ENCODE measurements around the gene RAB1A.

Gene RAB1A

DNA sequence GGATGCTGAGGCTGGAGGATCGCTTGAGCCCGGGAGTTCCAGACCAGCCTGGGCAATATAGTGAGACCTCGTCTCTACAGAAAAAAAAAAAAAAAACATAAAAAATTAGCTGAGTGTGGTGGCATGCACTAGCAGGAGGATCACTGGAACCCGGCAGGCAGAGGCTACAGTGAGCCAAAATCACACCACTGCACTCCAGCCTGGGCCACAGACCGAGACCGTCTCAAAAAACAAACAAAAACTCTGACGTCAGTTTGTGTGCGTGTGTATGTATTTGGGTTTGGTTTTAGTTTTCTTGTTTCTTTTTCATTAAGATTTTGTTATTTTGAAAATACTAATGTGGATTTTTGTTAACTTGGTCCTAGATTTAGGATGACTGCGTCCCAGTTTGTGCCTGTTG, 54.7 kb downstream of the RAB1A start:
- no peak for TF ChIP-seq CTCF (conservative IDR thresholded peaks at IDR 0.05; ENCODE audit: low read depth, low read length)
- DNase-seq (ENCODE audit: low read depth), result no peak
- no peak overlapping the region for H3K4me3 ChIP-seq (ENCODE audit: low read length)

- DNase-seq (ENCODE audit: low read depth), result no peak
- TF ChIP-seq CTCF (conservative IDR thresholded peaks at IDR 0.05; ENCODE audit: low read depth, low read length), result no peak
- H3K4me3 ChIP-seq (ENCODE audit: low read length), result no peak overlapping the region
Measured at GRCh38 chr2:65073879-65074565, 55.9 kb downstream of the RAB1A start.

DNA sequence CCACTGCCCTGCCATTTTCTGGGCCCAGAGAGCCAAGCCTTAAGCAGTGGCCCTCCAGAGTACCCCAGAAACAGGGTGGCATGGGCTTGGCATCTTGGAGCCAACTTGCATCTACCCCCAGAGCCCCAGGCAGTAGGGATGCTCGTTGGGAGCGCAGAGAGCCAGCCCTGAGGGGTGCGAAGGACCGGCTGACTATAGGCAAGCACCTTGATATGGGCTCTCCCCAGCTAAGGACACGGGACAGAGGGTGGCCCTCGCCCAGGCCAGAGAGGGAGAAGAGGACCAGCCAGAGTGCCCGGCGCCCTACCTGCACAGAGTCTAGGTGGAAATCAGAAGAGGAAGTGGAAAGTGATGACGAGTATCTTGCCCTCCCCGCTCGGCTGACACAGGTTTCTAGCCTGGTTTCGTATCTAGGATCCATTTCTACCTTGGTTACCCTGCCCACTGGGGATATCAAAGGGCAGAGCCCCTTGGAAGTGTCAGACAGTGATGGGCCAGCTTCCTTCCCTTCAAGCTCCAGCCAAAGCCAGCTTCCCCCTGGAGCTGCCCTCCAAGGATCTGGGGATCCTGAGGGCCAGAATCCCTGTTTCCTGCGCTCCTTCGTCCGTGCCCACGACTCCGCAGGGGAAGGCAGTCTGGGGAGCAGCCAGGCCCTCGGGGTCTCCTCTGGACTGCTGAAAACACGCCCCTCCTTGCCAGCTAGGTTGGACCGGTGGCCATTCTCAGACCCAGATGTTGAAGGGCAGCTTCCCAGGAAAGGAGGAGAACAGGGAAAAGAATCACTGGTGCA, 57.5 kb downstream of the RAB1A start:
- H3K4me3 ChIP-seq (ENCODE audit: low read length), result no peak overlapping the region
- DNase-seq (ENCODE audit: low read depth), result no peak
- TF ChIP-seq CTCF (conservative IDR thresholded peaks at IDR 0.05; ENCODE audit: low read depth, low read length), result no peak

- H3K4me3 ChIP-seq (ENCODE audit: low read length), result no peak overlapping the region
- peak; percentile 47 for TF ChIP-seq CTCF (conservative IDR thresholded peaks at IDR 0.05; ENCODE audit: low read depth, low read length)
- no peak for DNase-seq (ENCODE audit: low read depth)
Measured at GRCh38 chr2:65071499-65072180, 58.3 kb downstream of the RAB1A start.

DNA sequence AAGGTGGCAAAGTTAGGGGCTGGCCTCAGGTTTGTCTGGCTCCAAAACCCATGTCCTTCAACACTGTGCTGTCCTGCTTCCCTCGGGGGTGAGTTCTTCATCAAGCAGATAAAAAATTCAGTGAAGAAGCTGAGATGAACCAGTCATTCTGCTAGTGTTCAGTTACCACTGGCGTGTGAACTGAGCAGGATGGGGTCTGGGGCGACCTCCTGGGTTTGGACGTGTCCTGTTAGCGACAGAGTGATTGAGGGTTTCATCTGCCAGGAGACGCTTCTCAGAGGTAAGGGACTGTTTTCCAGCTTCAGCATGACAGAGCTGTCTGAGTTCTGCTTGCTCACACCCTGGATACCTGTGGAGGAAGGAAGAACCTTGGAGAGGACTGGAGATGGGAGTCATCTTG, 59.0 kb downstream of the RAB1A start:
- no peak for DNase-seq (ENCODE audit: low read depth)
- TF ChIP-seq CTCF (conservative IDR thresholded peaks at IDR 0.05; ENCODE audit: low read depth, low read length), result no peak
- no peak overlapping the region for H3K4me3 ChIP-seq (ENCODE audit: low read length)

- peak; percentile 49 for TF ChIP-seq CTCF (conservative IDR thresholded peaks at IDR 0.05; ENCODE audit: low read depth, low read length)
- no peak overlapping the region for H3K4me3 ChIP-seq (ENCODE audit: low read length)
- peak; percentile 60 for DNase-seq (ENCODE audit: low read depth)
Measured at GRCh38 chr2:65070172-65070830, 59.6 kb downstream of the RAB1A start.
